ENCODE results near the gene KCNF1.

KCNF1 gene

DNA sequence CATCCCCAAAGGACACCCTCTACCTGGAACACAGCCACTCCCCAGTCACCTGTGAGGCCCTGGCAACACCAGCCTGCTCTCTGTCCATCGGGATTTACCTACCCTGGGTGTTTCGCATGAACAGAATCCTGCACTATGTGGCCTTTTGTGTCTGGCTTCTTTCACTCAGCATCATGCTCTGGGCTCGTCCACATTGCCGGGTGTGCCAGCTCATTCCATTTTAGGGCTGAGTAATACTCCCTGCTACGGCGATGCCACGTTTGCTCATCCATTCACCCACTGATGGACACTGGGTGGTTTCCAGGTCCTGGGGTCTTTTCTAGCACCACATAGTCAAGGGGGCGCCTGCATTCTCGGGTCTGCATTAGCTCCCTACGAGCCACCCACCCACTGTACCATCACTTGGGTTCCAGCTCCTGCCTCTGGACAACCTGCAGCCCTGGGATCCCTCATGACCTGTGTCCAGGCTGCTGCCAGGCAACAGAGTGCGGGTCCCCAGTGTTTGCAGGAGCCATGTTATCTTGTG lies 22.0 kb downstream of the KCNF1 start:
- Histone ChIP-seq H4K8ac (ENCODE audit: low read depth, low read length) (no peak overlapping the region), H3K27me3 (ENCODE audit: insufficient read depth, low read length) (no peaks in the 10 kb centered on the region), H3K9me3 (ENCODE audit: insufficient read depth, low read depth, low read length) (no peaks in the 10 kb centered on the region), H2BK5ac (ENCODE audit: low read depth, low read length, poor library complexity) (no peak overlapping the region), H3K79me1 (ENCODE audit: low read length) (peaks cover 2% of the 10 kb centered on the region), H4K91ac (ENCODE audit: low read depth, low read length) (no peak overlapping the region), H3K14ac (ENCODE audit: low read length) (no peak overlapping the region), H3K4me1 (ENCODE audit: control insufficient read depth in 1 of 2, insufficient read depth in 2 of 2, low read length in 2 of 2) (peaks cover 0 to 2% of the 10 kb centered on the region in 2 experiments), H3K23ac (ENCODE audit: low read length) (no peak overlapping the region), H4K12ac (ENCODE audit: low read depth, low read length) (no peak overlapping the region), H2AFZ (ENCODE audit: insufficient read depth, low read length, poor library complexity) (no peak overlapping the region), H2BK12ac (ENCODE audit: low read length) (no peak overlapping the region), H2AK5ac (ENCODE audit: low read length) (no peak overlapping the region), H2BK120ac (ENCODE audit: insufficient read depth, low read length, poor library complexity) (no peak overlapping the region), H3K4ac (ENCODE audit: low read depth, low read length) (no peak overlapping the region), H3K18ac (ENCODE audit: low read length) (no peak overlapping the region), H3K27ac (ENCODE audit: low read depth, low read length) (no peak overlapping the region), H3K4me3 (ENCODE audit: low read depth, low read length) (no peak overlapping the region), H3K36me3 (ENCODE audit: control insufficient read depth in 1 of 2, insufficient read depth in 2 of 2, low read length in 2 of 2) (no peaks in the 10 kb centered on the region), H3K4me2 (ENCODE audit: low read length) (no peak overlapping the region), H3K9ac (ENCODE audit: low read length) (no peak overlapping the region), H3K79me2 (ENCODE audit: control insufficient read depth, insufficient read depth, low read length, poor library complexity) (no peaks in the 10 kb centered on the region)
- no peak for DNase-seq
- no CpG with 5 or more reads among the region's 11 CpGs for WGBS (ENCODE audit: extremely low coverage, insufficient coverage, insufficient read length)

DNA sequence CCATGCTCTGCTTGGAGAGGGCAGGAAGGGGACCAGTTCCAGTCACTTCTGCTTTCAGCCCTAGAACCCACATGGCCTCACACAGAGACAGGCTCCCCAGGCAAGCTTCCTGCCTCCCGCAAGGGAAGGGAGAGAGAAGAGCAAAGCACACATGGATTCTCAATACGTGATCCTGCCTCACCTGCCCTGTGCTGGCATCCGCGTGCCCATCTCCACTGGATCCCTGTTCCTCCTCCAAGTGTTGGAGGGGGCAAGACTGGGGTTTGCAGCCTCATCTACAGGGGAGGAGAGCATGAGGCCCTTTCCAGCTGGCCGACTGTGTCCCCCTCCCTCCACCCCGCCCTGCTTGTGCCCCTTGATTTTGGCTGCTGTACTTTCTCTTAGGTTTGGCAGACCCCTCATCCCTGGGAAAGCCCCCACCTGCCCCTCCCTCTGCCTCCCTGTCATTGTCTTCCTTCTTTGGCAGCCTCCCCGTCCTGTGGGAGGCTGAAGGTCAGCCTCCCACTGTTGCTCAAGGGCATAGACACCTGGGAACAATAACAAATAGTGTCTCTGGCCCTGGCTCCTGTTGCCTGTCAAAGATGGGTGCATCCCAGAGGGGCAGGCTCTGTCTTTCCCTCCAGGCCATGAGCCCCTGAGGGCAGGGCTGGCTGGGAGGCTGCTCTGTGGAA lies 22.7 kb downstream of the KCNF1 start:
- H3K79me2 ChIP-seq (ENCODE audit: control insufficient read depth, insufficient read depth, low read length, poor library complexity): no peaks in the 10 kb centered on the region
- H2BK5ac ChIP-seq (ENCODE audit: low read depth, low read length, poor library complexity): no peak overlapping the region
- H3K14ac ChIP-seq (ENCODE audit: low read length): no peak overlapping the region
- H3K9ac ChIP-seq (ENCODE audit: low read length): no peak overlapping the region
- H2AFZ ChIP-seq (ENCODE audit: insufficient read depth, low read length, poor library complexity): no peak overlapping the region
- H3K27me3 ChIP-seq (ENCODE audit: insufficient read depth, low read length): no peaks in the 10 kb centered on the region
- no peak overlapping the region for H3K18ac ChIP-seq (ENCODE audit: low read length)
- no peak overlapping the region for H3K23ac ChIP-seq (ENCODE audit: low read length)
- H4K12ac ChIP-seq (ENCODE audit: low read depth, low read length): no peak overlapping the region
- H3K4ac ChIP-seq (ENCODE audit: low read depth, low read length): no peak overlapping the region
- no peak overlapping the region for H2BK120ac ChIP-seq (ENCODE audit: insufficient read depth, low read length, poor library complexity)
- peaks cover 0 to 2% of the 10 kb centered on the region in 2 experiments for H3K4me1 ChIP-seq (ENCODE audit: control insufficient read depth in 1 of 2, insufficient read depth in 2 of 2, low read length in 2 of 2)
- no CpG with 5 or more reads among the region's 7 CpGs for WGBS (ENCODE audit: extremely low coverage, insufficient coverage, insufficient read length)
- no peak overlapping the region for H4K8ac ChIP-seq (ENCODE audit: low read depth, low read length)
- no peak overlapping the region for H2AK5ac ChIP-seq (ENCODE audit: low read length)
- no peaks in the 10 kb centered on the region for H3K9me3 ChIP-seq (ENCODE audit: insufficient read depth, low read depth, low read length)
- no peak overlapping the region for H3K27ac ChIP-seq (ENCODE audit: low read depth, low read length)
- no peak for DNase-seq
- H3K36me3 ChIP-seq (ENCODE audit: control insufficient read depth in 1 of 2, insufficient read depth in 2 of 2, low read length in 2 of 2): no peaks in the 10 kb centered on the region
- peaks cover 2% of the 10 kb centered on the region for H3K79me1 ChIP-seq (ENCODE audit: low read length)
- H2BK12ac ChIP-seq (ENCODE audit: low read length): no peak overlapping the region
- no peak overlapping the region for H3K4me2 ChIP-seq (ENCODE audit: low read length)
- H4K91ac ChIP-seq (ENCODE audit: low read depth, low read length): no peak overlapping the region
- no peak overlapping the region for H3K4me3 ChIP-seq (ENCODE audit: low read depth, low read length)

- H3K4me3 ChIP-seq (ENCODE audit: low read depth, low read length): no peak overlapping the region
- no peak overlapping the region for H2AFZ ChIP-seq (ENCODE audit: insufficient read depth, low read length, poor library complexity)
- H3K4ac ChIP-seq (ENCODE audit: low read depth, low read length): no peak overlapping the region
- H3K23ac ChIP-seq (ENCODE audit: low read length): no peak overlapping the region
- no peak overlapping the region for H4K12ac ChIP-seq (ENCODE audit: low read depth, low read length)
- no peaks in the 10 kb centered on the region for H3K27me3 ChIP-seq (ENCODE audit: insufficient read depth, low read length)
- no peak for DNase-seq
- no CpG with 5 or more reads among the region's 15 CpGs for WGBS (ENCODE audit: extremely low coverage, insufficient coverage, insufficient read length)
- no peak overlapping the region for H3K4me2 ChIP-seq (ENCODE audit: low read length)
- no peak overlapping the region for H2BK12ac ChIP-seq (ENCODE audit: low read length)
- H3K9ac ChIP-seq (ENCODE audit: low read length): no peak overlapping the region
- no peaks in the 10 kb centered on the region for H3K36me3 ChIP-seq (ENCODE audit: control insufficient read depth in 1 of 2, insufficient read depth in 2 of 2, low read length in 2 of 2)
- H2AK5ac ChIP-seq (ENCODE audit: low read length): no peak overlapping the region
- no peak overlapping the region for H3K14ac ChIP-seq (ENCODE audit: low read length)
- no peak overlapping the region for H2BK120ac ChIP-seq (ENCODE audit: insufficient read depth, low read length, poor library complexity)
- no peak overlapping the region for H4K91ac ChIP-seq (ENCODE audit: low read depth, low read length)
- H3K18ac ChIP-seq (ENCODE audit: low read length): no peak overlapping the region
- no peaks in the 10 kb centered on the region for H3K9me3 ChIP-seq (ENCODE audit: insufficient read depth, low read depth, low read length)
- no peak overlapping the region for H4K8ac ChIP-seq (ENCODE audit: low read depth, low read length)
- H3K79me1 ChIP-seq (ENCODE audit: low read length): peaks cover 2% of the 10 kb centered on the region
- H2BK5ac ChIP-seq (ENCODE audit: low read depth, low read length, poor library complexity): no peak overlapping the region
- H3K79me2 ChIP-seq (ENCODE audit: control insufficient read depth, insufficient read depth, low read length, poor library complexity): no peaks in the 10 kb centered on the region
- H3K4me1 ChIP-seq (ENCODE audit: control insufficient read depth in 1 of 2, insufficient read depth in 2 of 2, low read length in 2 of 2): peaks cover 0 to 2% of the 10 kb centered on the region in 2 experiments
- no peak overlapping the region for H3K27ac ChIP-seq (ENCODE audit: low read depth, low read length)
These were observed 23.2 kb downstream of the KCNF1 start for GRCh38 chr2:10934979-10935350.

- WGBS (ENCODE audit: extremely low coverage, insufficient coverage, insufficient read length): no CpG with 5 or more reads among the region's 18 CpGs
These were observed 23.7 kb downstream of the KCNF1 start for GRCh38 chr2:10935366-10935918.

More at GRCh38 chr2:10935366-10935918, 23.7 kb downstream of the KCNF1 start:
- no peak overlapping the region for H3K9ac ChIP-seq (ENCODE audit: low read length)
- H3K4ac ChIP-seq (ENCODE audit: low read depth, low read length): no peak overlapping the region
- peaks cover 0 to 2% of the 10 kb centered on the region in 2 experiments for H3K4me1 ChIP-seq (ENCODE audit: control insufficient read depth in 1 of 2, insufficient read depth in 2 of 2, low read length in 2 of 2)
- H3K79me2 ChIP-seq (ENCODE audit: control insufficient read depth, insufficient read depth, low read length, poor library complexity): no peaks in the 10 kb centered on the region
- no peak overlapping the region for H3K14ac ChIP-seq (ENCODE audit: low read length)
- no peak overlapping the region for H3K18ac ChIP-seq (ENCODE audit: low read length)
- no peak overlapping the region for H4K91ac ChIP-seq (ENCODE audit: low read depth, low read length)
- no peak overlapping the region for H4K8ac ChIP-seq (ENCODE audit: low read depth, low read length)
- no peaks in the 10 kb centered on the region for H3K36me3 ChIP-seq (ENCODE audit: control insufficient read depth in 1 of 2, insufficient read depth in 2 of 2, low read length in 2 of 2)
- H3K23ac ChIP-seq (ENCODE audit: low read length): no peak overlapping the region
- no peak overlapping the region for H2BK120ac ChIP-seq (ENCODE audit: insufficient read depth, low read length, poor library complexity)
- no peaks in the 10 kb centered on the region for H3K9me3 ChIP-seq (ENCODE audit: insufficient read depth, low read depth, low read length)
- H3K79me1 ChIP-seq (ENCODE audit: low read length): peaks cover 2% of the 10 kb centered on the region
- H3K4me2 ChIP-seq (ENCODE audit: low read length): no peak overlapping the region
- H4K12ac ChIP-seq (ENCODE audit: low read depth, low read length): no peak overlapping the region
- no peaks in the 10 kb centered on the region for H3K27me3 ChIP-seq (ENCODE audit: insufficient read depth, low read length)
- no peak overlapping the region for H3K4me3 ChIP-seq (ENCODE audit: low read depth, low read length)
- no peak overlapping the region for H3K27ac ChIP-seq (ENCODE audit: low read depth, low read length)
- no peak overlapping the region for H2BK12ac ChIP-seq (ENCODE audit: low read length)
- no peak overlapping the region for H2AK5ac ChIP-seq (ENCODE audit: low read length)
- no peak overlapping the region for H2BK5ac ChIP-seq (ENCODE audit: low read depth, low read length, poor library complexity)
- no peak overlapping the region for H2AFZ ChIP-seq (ENCODE audit: insufficient read depth, low read length, poor library complexity)
- no peak for DNase-seq

Measured in trophoblast cell (in vitro differentiated cells and primary cell).